H9 (cell line): Measurements from ENCODE around the gene LDLRAD4. TPM values are rescaled to one million over a fixed set of nuclear protein-coding genes. Genes with fewer than 3 reads are reported as not detected.

Experiments
- DNase-seq: peaks from one replicate; pipeline ENCODE4 v3.0.0-alpha.2; 2017
- H2AFZ ChIP-seq: one replicate; pipeline ENCODE4 v1.6.1; 2013; ENCODE audit warnings: mild to moderate bottlenecking, low read length, control low read depth, moderate library complexity
- H2AK5ac ChIP-seq: 2 replicates; pipeline ENCODE4 v1.6.1; 2013; ENCODE audit warnings: low read length, control low read depth, mixed read lengths; ENCODE audit not compliant: insufficient read length
- H2BK120ac ChIP-seq: one replicate; pipeline ENCODE4 v1.6.1; 2013; ENCODE audit warnings: low read depth, mild to moderate bottlenecking, low read length, control low read depth, inconsistent platforms; ENCODE audit not compliant: poor library complexity, severe bottlenecking
- H2BK12ac ChIP-seq: 2 replicates; pipeline ENCODE4 v1.6.1; 2013; ENCODE audit warnings: low read length, control low read depth, mixed read lengths, low read depth; ENCODE audit not compliant: insufficient read length
- H2BK15ac ChIP-seq: 2 replicates; pipeline ENCODE4 v1.6.1; 2013; ENCODE audit warnings: low read depth, low read length, control low read depth
- H2BK20ac ChIP-seq: one replicate; pipeline ENCODE4 v1.6.1; 2013; ENCODE audit warnings: low read depth, mild to moderate bottlenecking, low read length, control low read depth, inconsistent platforms; ENCODE audit not compliant: poor library complexity, severe bottlenecking
- H2BK5ac ChIP-seq: 2 replicates; pipeline ENCODE4 v1.6.1; 2013; ENCODE audit warnings: low read length, control low read depth, mixed read lengths; ENCODE audit not compliant: insufficient read length
- H3K14ac ChIP-seq: 2 replicates; pipeline ENCODE4 v1.6.1; 2013; ENCODE audit warnings: low read length, control low read depth; ENCODE audit not compliant: insufficient read depth
- H3K18ac ChIP-seq: 2 replicates; pipeline ENCODE4 v1.6.1; 2013; ENCODE audit warnings: low read depth, mild to moderate bottlenecking, mixed read lengths, low read length, control low read depth; ENCODE audit not compliant: insufficient read length
- H3K23ac ChIP-seq: 2 replicates; pipeline ENCODE4 v1.6.1; 2013; ENCODE audit warnings: low read length, control low read depth, mixed read lengths, low read depth; ENCODE audit not compliant: insufficient read length
- H3K23me2 ChIP-seq: 2 replicates; pipeline ENCODE4 v1.6.1; 2013; ENCODE audit warnings: low read depth, mild to moderate bottlenecking, mixed read lengths, low read length, control low read depth; ENCODE audit not compliant: insufficient read length, poor library complexity, severe bottlenecking
- H3K27ac ChIP-seq: 2 replicates; pipeline ENCODE4 v1.5.1; 2013; ENCODE audit warnings: low read length, control low read depth, mixed read lengths, low read depth; ENCODE audit not compliant: insufficient read length
- H3K27me3 ChIP-seq: 2 replicates; pipeline ENCODE4 v1.6.1; 2013; ENCODE audit warnings: low read length, control low read depth, inconsistent platforms; ENCODE audit not compliant: insufficient read depth
- H3K4ac ChIP-seq: 2 replicates; pipeline ENCODE4 v1.6.1; 2013; ENCODE audit warnings: low read depth, mild to moderate bottlenecking, control low read depth, inconsistent platforms, low read length, moderate library complexity
- H3K4me1 ChIP-seq: 2 replicates; pipeline ENCODE4 v1.6.1; 2013; ENCODE audit warnings: low read length, control low read depth, inconsistent platforms; ENCODE audit not compliant: insufficient read depth
- H3K4me2 ChIP-seq: 2 replicates; pipeline ENCODE4 v1.6.1; 2013; ENCODE audit warnings: low read length, control low read depth, mixed read lengths; ENCODE audit not compliant: insufficient read length, insufficient read depth
- H3K56ac ChIP-seq: 2 replicates; pipeline ENCODE4 v1.6.1; 2013; ENCODE audit warnings: low read depth, mild to moderate bottlenecking, mixed read lengths, low read length, control low read depth; ENCODE audit not compliant: insufficient read length
- H3K79me1 ChIP-seq: 2 replicates; pipeline ENCODE4 v1.6.1; 2013; ENCODE audit warnings: low read depth, mild to moderate bottlenecking, moderate library complexity, low read length, control low read depth, inconsistent platforms; ENCODE audit not compliant: insufficient read depth, poor library complexity, severe bottlenecking
- H3K79me2 ChIP-seq: 2 replicates; pipeline ENCODE4 v1.6.1; 2013; ENCODE audit warnings: low read length, control low read depth, inconsistent platforms; ENCODE audit not compliant: insufficient read depth
- H3K9ac ChIP-seq: 2 replicates; pipeline ENCODE4 v1.6.1; 2013; ENCODE audit warnings: low read length, control low read depth, mixed read lengths; ENCODE audit not compliant: insufficient read length; ENCODE audit errors: extremely low read depth
- H3K9me3 ChIP-seq: one replicate; pipeline ENCODE4 v1.6.1; 2013; ENCODE audit warnings: low read depth, low read length, inconsistent platforms; ENCODE audit not compliant: control insufficient read depth
- H3T11ph ChIP-seq: one replicate; pipeline ENCODE4 v1.6.1; 2013; ENCODE audit warnings: mild to moderate bottlenecking, low read length, control low read depth, inconsistent platforms
- H4K20me1 ChIP-seq: one replicate; pipeline ENCODE4 v1.6.1; 2013; ENCODE audit not compliant: control insufficient read depth, insufficient read length, insufficient read depth
- H4K5ac ChIP-seq: 2 replicates; pipeline ENCODE4 v1.6.1; 2013; ENCODE audit warnings: low read depth, mild to moderate bottlenecking, mixed read lengths, low read length, control low read depth; ENCODE audit not compliant: insufficient read length
- H4K8ac ChIP-seq: replicated peaks from 2 replicates; pipeline ENCODE4 v1.6.1; 2013; ENCODE audit warnings: low read length, control low read depth, mixed read lengths, low read depth; ENCODE audit not compliant: insufficient read length
- H4K91ac ChIP-seq: 2 replicates; pipeline ENCODE4 v1.6.1; 2013; ENCODE audit warnings: low read depth, mild to moderate bottlenecking, moderate library complexity, mixed read lengths, low read length, control low read depth; ENCODE audit not compliant: insufficient read length
- H3K27ac Mint-ChIP-seq, 3 experiments: 2 replicates in 2 of 3; 3 replicates in 1 of 3; pipeline ENCODE4 v1.8.0; 2020 to 2021; ENCODE audit warnings: mixed read lengths in 3 of 3, mild to moderate bottlenecking in 1 of 3, moderate library complexity in 1 of 3
- H3K27me3 Mint-ChIP-seq: 2 replicates; pipeline ENCODE4 v1.8.0; 2021; ENCODE audit warnings: low read depth, mild to moderate bottlenecking, moderate library complexity, mixed read lengths
- H3K36me3 Mint-ChIP-seq, 3 experiments: 2 replicates in 2 of 3; 3 replicates in 1 of 3; pipeline ENCODE4 v1.8.0; 2020 to 2021; ENCODE audit warnings: low read depth in 3 of 3, mixed read lengths in 3 of 3; ENCODE audit not compliant: insufficient read depth in 1 of 3
- H3K4me1 Mint-ChIP-seq, 2 experiments: 2 replicates each; pipeline ENCODE4 v1.8.0; 2020; ENCODE audit warnings: mixed read lengths in 2 of 2
- H3K4me3 Mint-ChIP-seq, 2 experiments: 2 replicates in 1 of 2; 3 replicates in 1 of 2; pipeline ENCODE4 v1.8.0; 2020 to 2021; ENCODE audit warnings: mild to moderate bottlenecking in 2 of 2, mixed read lengths in 2 of 2, moderate library complexity in 1 of 2
- H3K9me3 Mint-ChIP-seq, 2 experiments: 2 replicates in 1 of 2; 3 replicates in 1 of 2; pipeline ENCODE4 v1.8.0; 2020; ENCODE audit warnings: mild to moderate bottlenecking in 2 of 2, mixed read lengths in 2 of 2, moderate library complexity in 1 of 2
- CTCF ChIP-seq: fragments of 200-600 bp; sonication (generic); conservative IDR thresholded peaks from 3 replicates; pipeline ENCODE4 v1.8.0; 2021; ENCODE audit warnings: antibody characterized with exemption, mild to moderate bottlenecking
- WGBS: extraction: QIAGEN DNeasy Blood & Tissue Kit; methylation state at CpG from one replicate; pipeline ENCODE4 v1.1.7; 2013; ENCODE audit warnings: missing lambda C conversion rate, low lambda C conversion rate, mixed read lengths; ENCODE audit not compliant: insufficient read length; ENCODE audit errors: extremely low coverage; 5-methylcytosine and 5-hydroxymethylcytosine counted together
- total RNA-seq: library from RNA; stranded (reverse); gene quantifications from 2 replicates; pipeline ENCODE4 v1.2.1, GENCODE V29; 2021

The LDLRAD4 gene
- total RNA-seq, 1 experiment from 2014 or later = 3.9 TPM

GRCh38 chr18:13364721-13365205 lies 146.2 kb downstream of the LDLRAD4 start:
- H3T11ph ChIP-seq = no peak overlapping the region
- H3K79me2 ChIP-seq = no peaks in the 10 kb centered on the region
- H3K9me3 Mint-ChIP-seq = no peaks in the 10 kb centered on the region

More at GRCh38 chr18:13364721-13365205, 146.2 kb downstream of the LDLRAD4 start:
- WGBS = no CpG with 5 or more reads among the region's 7 CpGs
- Histone ChIP-seq H2BK20ac (no peak overlapping the region), H2BK15ac (no peak overlapping the region), H3K4me2 (no peak overlapping the region), H4K8ac (no peak overlapping the region), H2BK5ac (no peak overlapping the region), H2BK12ac (no peak overlapping the region), H3K18ac (no peak overlapping the region), H2BK120ac (no peak overlapping the region), H4K5ac (no peak overlapping the region), H3K9ac (no peak overlapping the region), H3K14ac (no peak overlapping the region), H3K23me2 (no peaks in the 10 kb centered on the region), H4K91ac (no peak overlapping the region), H3K4ac (no peak overlapping the region), H3K79me1 (no peaks in the 10 kb centered on the region), H2AK5ac (no peak overlapping the region), H3K4me1 (peaks cover 5% of the 10 kb centered on the region; the same call in 1 of the 2 replicates), H3K9me3 (no peaks in the 10 kb centered on the region), H3K27me3 (no peaks in the 10 kb centered on the region), H2AFZ (no peak overlapping the region), H3K23ac (no peak overlapping the region), H3K27ac (no peak overlapping the region), H3K56ac (no peak overlapping the region), H4K20me1 (no peaks in the 10 kb centered on the region)
- DNase-seq = no peak
- peaks cover 20 to 26% of the 10 kb centered on the region in 2 experiments for H3K4me1 Mint-ChIP-seq
- peaks cover 22% of the 10 kb centered on the region for H3K27me3 Mint-ChIP-seq
- H3K27ac Mint-ChIP-seq = no peak overlapping the region
- no peak for TF ChIP-seq CTCF
- H3K36me3 Mint-ChIP-seq = no peaks in the 10 kb centered on the region; a peak in 1 of 7 replicates
- no peak overlapping the region for H3K4me3 Mint-ChIP-seq
